Upper lobe of right lung (tissue), 1 donor: Measurements from ENCODE around the gene BMPR1A. TPM values are rescaled to one million over a fixed set of nuclear protein-coding genes. Genes with fewer than 3 reads are reported as not detected.

ENCODE experiments used
- ATAC-seq: fragments of 200-7000 bp; cut with Tn5 transposase; one replicate; pipeline ENCODE4 v1.9.1; 2020; ENCODE audit warnings: mild to moderate bottlenecking, moderate library complexity
- DNase-seq: peaks from one replicate; pipeline ENCODE4 v3.0.0-alpha.2; 2020
- H3K27ac ChIP-seq: fragments of 200-600 bp; one replicate; pipeline ENCODE4 v1.8.0; 2022
- H3K27me3 ChIP-seq: fragments of 200-600 bp; one replicate; pipeline ENCODE4 v1.8.0; 2022; ENCODE audit warnings: mild to moderate bottlenecking
- H3K36me3 ChIP-seq: fragments of 200-600 bp; one replicate; pipeline ENCODE4 v1.8.0; 2022
- H3K4me1 ChIP-seq: fragments of 200-600 bp; one replicate; pipeline ENCODE4 v1.8.0; 2022
- H3K4me3 ChIP-seq: fragments of 200-600 bp; one replicate; pipeline ENCODE4 v1.8.0; 2022; ENCODE audit warnings: mild to moderate bottlenecking
- H3K9me3 ChIP-seq: fragments of 200-600 bp; one replicate; pipeline ENCODE4 v1.8.0; 2022
- intact Hi-C: fragments of 100-400 bp; cut with DNase I; formaldehyde crosslinking; loops from one replicate; pipeline ENCODE4 v1.11.0; 2022
- total RNA-seq: library from RNA; stranded (reverse); fragmentation: NEBNext Ultra II Directional; extraction: Animal tissue kit (Norgen Biotek cat#: 25700); gene quantifications from one replicate; pipeline ENCODE4 v1.2.1, GENCODE V29; 2021
- TF ChIP-seq, protein P1 (sequence below): fragments of 200-600 bp; IDR thresholded peaks from one replicate; pipeline ENCODE4 v1.8.0; 2022; ENCODE audit warnings: antibody characterized with exemption
- donor health status: DM: no; HTN: yes; CAD: no; lungs with severe emphysema.

The BMPR1A gene
- total RNA-seq, 1 donor from 2014 or later: 41.2 TPM

DNA sequence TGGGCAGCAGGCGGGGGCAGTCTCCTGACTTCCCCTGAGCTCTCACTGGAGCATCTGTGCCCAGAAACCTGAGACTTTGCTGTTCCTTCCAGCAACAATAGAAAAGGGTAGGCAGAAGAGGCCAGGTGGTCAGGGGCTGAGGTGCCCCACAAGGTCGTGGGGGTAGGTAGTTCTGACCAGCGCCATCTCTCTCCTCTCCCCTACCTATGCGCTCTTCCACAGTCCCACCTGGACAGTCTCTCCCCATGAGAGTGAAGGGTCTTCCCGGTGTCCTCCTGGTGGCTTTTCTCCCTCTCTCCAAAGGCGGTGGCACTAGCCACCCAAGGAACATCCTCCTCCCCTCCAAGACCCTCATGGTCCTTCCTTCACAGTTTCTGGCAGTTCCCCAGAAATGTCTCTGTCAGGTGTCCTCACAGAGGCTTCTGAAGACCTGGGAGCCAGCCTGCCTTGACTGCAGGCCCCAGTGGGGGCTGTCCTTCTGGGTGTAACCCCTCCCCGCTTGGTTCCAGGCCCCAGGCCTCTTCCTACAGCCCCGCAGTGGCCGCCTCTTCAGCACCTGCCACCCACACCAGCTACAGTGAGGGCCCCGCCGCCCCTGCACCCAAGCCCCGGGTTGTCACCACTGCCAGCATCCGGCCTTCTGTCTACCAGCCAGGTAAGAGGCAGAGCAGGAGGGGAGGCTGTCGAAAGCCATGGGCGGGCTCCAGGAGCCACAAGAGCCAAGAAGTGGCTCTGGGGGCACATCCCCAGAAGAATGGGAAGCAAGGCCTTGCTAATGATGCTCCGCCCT, 46.8 kb upstream of the BMPR1A start:
- Histone ChIP-seq H3K27me3 (no peaks in the 10 kb centered on the region), H3K4me1 (peaks cover 11% of the 10 kb centered on the region), H3K9me3 (no peaks in the 10 kb centered on the region), H3K27ac (no peak overlapping the region), H3K4me3 (no peak overlapping the region), H3K36me3 (no peaks in the 10 kb centered on the region)
- TF ChIP-seq, protein P1, sequence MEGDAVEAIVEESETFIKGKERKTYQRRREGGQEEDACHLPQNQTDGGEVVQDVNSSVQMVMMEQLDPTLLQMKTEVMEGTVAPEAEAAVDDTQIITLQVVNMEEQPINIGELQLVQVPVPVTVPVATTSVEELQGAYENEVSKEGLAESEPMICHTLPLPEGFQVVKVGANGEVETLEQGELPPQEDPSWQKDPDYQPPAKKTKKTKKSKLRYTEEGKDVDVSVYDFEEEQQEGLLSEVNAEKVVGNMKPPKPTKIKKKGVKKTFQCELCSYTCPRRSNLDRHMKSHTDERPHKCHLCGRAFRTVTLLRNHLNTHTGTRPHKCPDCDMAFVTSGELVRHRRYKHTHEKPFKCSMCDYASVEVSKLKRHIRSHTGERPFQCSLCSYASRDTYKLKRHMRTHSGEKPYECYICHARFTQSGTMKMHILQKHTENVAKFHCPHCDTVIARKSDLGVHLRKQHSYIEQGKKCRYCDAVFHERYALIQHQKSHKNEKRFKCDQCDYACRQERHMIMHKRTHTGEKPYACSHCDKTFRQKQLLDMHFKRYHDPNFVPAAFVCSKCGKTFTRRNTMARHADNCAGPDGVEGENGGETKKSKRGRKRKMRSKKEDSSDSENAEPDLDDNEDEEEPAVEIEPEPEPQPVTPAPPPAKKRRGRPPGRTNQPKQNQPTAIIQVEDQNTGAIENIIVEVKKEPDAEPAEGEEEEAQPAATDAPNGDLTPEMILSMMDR: no peak
- intact Hi-C loops: no loop called here
- DNase-seq (no peak), ATAC-seq (no peak)

DNA sequence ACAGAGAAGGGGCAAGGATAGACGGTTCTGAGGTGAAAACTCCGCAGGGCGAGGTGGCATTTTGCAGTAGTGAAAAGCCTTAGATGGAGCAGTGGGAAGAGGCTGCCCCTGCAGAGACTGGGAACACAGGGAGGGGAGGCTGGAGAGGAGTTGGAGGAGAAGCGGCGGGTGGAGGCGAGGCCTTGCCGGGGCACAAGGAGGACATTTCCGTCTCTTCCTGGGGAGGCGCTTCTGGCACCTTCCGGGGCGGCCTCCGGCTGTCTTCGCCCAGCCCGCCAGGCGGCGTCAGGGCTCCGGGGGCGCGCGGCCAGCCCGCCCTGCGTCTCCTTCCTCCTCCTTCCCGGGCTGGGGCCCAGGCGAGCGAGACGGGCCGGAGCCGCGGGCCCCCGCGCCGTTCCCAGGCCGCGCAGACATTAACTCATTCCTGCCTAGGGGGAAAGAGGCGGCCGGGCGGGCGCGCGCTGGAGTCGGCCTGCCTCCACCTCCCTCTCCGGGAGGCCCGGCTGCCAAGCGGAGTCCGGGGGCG, 45.4 kb upstream of the BMPR1A start:
- TF ChIP-seq, protein P1: peak; percentile 84
- H3K9me3 ChIP-seq: no peaks in the 10 kb centered on the region
- peak overlapping the region; percentile 75 for H3K4me3 ChIP-seq
- peak overlapping the region; percentile 92 for H3K27ac ChIP-seq
- DNase-seq (peak; percentile 95), ATAC-seq (peak; percentile 97)
- H3K27me3 ChIP-seq: no peaks in the 10 kb centered on the region
- no peaks in the 10 kb centered on the region for H3K36me3 ChIP-seq
- intact Hi-C loops: no loop called here
- peaks cover 11% of the 10 kb centered on the region for H3K4me1 ChIP-seq

DNA sequence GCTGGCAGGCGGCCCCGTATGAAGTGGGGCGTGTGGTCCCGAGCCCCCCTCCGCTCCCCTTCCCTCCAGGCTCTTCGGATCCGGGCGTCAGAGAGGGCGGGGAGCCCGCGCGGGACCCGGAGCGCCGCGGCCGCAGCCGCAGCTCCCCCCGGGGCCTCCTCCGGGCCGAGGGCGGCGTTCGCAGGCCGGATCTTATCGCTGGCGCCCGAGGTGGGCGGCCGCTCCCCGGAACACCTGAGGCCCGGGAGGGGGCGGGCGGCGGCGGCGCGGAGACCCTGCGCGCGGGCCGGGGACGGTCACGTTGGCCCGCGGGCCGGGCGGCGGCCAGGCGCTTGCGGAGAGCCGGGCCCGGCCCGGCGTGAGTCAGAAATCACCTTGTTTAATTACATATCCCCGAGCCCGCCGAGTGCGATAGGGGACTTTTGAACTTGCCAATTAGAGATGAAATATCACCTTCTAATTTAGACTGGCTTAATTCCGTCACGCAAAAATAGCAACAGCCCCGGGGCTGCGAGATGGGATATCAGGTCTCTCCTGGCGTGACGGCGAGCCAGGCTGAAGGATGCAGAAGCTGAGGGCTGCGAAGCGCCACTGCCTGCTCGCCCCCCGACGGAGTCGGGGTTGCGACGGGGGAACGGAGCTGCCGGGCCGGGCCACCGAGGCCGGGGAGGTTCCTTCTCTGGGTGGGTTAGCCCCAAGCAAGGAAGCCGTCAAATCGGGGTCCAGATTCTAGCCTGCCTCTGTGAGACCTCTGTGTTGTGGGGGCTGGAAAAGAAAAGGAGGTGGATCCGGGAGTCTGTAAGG, 44.7 kb upstream of the BMPR1A start:
- Histone ChIP-seq H3K4me3 (peak overlapping the region; percentile 75), H3K27me3 (no peaks in the 10 kb centered on the region), H3K4me1 (peaks cover 11% of the 10 kb centered on the region), H3K27ac (peak overlapping the region; percentile 92), H3K9me3 (no peaks in the 10 kb centered on the region), H3K36me3 (no peaks in the 10 kb centered on the region)
- intact Hi-C loops: no loop called here
- ATAC-seq (peak; percentile 70), DNase-seq (peak; percentile 76)
- TF ChIP-seq, protein P1: no peak

DNA sequence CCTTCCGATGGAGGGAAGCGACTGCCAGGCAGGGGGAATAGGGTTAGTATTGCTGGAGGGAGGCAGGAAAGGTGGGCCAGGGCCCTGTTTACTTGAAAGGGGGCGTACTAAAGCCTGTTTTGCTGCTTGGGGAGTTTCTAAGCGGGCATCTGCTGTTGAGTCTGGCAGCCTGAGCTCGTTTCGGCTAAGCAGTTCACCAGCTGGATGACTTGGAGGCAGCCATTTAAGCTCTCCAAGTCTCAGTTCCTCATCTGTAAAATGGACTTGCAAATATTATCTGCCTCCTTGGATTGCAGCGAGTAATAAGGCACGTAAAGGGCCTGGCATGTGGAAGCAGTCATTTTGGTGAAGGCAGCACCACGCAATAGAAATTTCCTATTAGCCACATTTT, 44.1 kb upstream of the BMPR1A start:
- Histone ChIP-seq H3K4me3 (peak overlapping the region; percentile 75), H3K27me3 (no peaks in the 10 kb centered on the region), H3K36me3 (no peaks in the 10 kb centered on the region), H3K27ac (peak overlapping the region; percentile 92), H3K4me1 (peaks cover 11% of the 10 kb centered on the region), H3K9me3 (no peaks in the 10 kb centered on the region)
- DNase-seq (no peak), ATAC-seq (no peak)
- TF ChIP-seq, protein P1: no peak
- intact Hi-C loops: no loop called here

DNA sequence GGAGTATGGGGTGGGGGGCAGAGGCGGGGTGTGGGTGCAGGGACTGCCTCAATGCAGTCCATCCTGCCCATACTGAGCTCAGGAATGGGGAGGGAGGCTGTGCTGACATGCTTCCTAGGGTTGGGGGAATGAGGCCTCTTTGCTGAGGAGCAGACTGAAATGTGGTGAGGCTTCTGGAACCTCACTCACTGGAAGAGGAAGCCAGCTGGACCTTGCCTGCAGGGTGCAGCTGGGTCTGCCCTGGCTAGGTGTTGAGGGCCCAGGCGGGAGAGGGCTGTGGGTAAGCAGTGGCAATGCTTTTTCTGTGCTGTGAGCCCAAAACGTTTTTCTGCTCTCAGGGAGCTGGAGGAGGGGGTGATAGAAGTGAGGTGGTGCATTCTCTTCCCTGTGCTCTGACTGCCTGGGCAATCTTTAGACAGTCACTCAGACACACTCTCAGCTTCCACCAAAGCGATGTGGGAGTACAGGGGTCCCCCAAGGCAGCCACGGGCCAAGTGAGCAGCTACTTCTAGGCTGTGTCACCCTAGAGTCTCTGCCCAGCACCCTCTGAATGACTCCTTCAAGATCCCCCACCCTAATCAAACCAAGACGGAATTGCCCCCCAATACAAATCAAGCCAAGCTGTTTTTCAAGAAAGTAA, 41.1 kb upstream of the BMPR1A start:
- H3K36me3 ChIP-seq: no peaks in the 10 kb centered on the region
- TF ChIP-seq, protein P1: no peak
- intact Hi-C loops: no loop called here
- ATAC-seq: no peak
- H3K27me3 ChIP-seq: no peaks in the 10 kb centered on the region
- peaks cover 11% of the 10 kb centered on the region for H3K4me1 ChIP-seq
- no peak for DNase-seq
- no peaks in the 10 kb centered on the region for H3K9me3 ChIP-seq
- H3K4me3 ChIP-seq: no peak overlapping the region
- no peak overlapping the region for H3K27ac ChIP-seq
